NB4 (cell line): ENCODE results near the gene CLPSL2.

Source experiments
- POLR2A ChIP-seq: IDR thresholded peaks from 2 replicates; pipeline ENCODE4 v1.6.1; 2011; ENCODE audit warnings: mild to moderate bottlenecking; ENCODE audit not compliant: insufficient read length; ENCODE audit errors: extremely low read depth
- TF ChIP-seq, protein P1 (sequence below): IDR thresholded peaks from one replicate; pipeline ENCODE4 v1.5.1; 2012; ENCODE audit warnings: low read depth, low read length

DNA sequence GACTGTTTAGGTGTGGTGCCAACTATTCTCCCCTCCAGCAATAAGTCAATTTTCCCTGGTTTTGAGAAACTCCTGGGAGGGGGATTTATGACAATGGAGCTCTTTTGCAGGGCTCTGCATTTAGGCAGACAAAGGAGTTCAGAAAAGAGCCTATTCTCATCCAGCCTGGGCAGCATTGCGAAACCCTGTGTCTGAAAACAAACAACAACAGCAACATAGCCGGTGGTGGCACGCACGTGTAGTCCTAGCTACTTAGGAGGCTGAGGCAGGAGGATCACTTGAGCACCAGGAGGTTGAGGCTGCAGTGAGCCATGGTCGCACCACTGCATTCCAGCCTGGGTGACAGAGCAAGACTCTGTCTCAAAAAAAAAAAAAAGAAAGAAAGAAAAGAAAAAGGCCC, 14.3 kb downstream of the CLPSL2 start:
- TF ChIP-seq, protein P1, sequence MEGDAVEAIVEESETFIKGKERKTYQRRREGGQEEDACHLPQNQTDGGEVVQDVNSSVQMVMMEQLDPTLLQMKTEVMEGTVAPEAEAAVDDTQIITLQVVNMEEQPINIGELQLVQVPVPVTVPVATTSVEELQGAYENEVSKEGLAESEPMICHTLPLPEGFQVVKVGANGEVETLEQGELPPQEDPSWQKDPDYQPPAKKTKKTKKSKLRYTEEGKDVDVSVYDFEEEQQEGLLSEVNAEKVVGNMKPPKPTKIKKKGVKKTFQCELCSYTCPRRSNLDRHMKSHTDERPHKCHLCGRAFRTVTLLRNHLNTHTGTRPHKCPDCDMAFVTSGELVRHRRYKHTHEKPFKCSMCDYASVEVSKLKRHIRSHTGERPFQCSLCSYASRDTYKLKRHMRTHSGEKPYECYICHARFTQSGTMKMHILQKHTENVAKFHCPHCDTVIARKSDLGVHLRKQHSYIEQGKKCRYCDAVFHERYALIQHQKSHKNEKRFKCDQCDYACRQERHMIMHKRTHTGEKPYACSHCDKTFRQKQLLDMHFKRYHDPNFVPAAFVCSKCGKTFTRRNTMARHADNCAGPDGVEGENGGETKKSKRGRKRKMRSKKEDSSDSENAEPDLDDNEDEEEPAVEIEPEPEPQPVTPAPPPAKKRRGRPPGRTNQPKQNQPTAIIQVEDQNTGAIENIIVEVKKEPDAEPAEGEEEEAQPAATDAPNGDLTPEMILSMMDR, result no peak
- no peak for TF ChIP-seq POLR2A
